Progenitor cell of endocrine pancreas (in vitro differentiated cells): ENCODE measurements around the gene SNX30. TPM values are rescaled to one million over a fixed set of nuclear protein-coding genes. Genes with fewer than 3 reads are reported as not detected.

Experiments used
- DNase-seq: peaks from one replicate; pipeline ENCODE4 v3.0.0; 2021; ENCODE audit warnings: low spot score; ENCODE audit not compliant: unreplicated experiment
- H3K27ac Mint-ChIP-seq: 2 replicates; pipeline ENCODE4 v1.8.0; 2021; ENCODE audit warnings: mild to moderate bottlenecking, moderate library complexity, mixed read lengths
- H3K27me3 Mint-ChIP-seq: 2 replicates; pipeline ENCODE4 v1.8.0; 2021; ENCODE audit warnings: mixed read lengths
- H3K36me3 Mint-ChIP-seq: 2 replicates; pipeline ENCODE4 v1.8.0; 2022; ENCODE audit warnings: mixed read lengths; ENCODE audit not compliant: insufficient read depth
- H3K4me1 Mint-ChIP-seq: 2 replicates; pipeline ENCODE4 v1.8.0; 2021; ENCODE audit warnings: low read depth, mixed read lengths
- H3K4me3 Mint-ChIP-seq: 2 replicates; pipeline ENCODE4 v1.8.0; 2021; ENCODE audit warnings: low read depth, mild to moderate bottlenecking, moderate library complexity, mixed read lengths
- H3K9me3 Mint-ChIP-seq: 2 replicates; pipeline ENCODE4 v1.8.0; 2021; ENCODE audit warnings: low read depth, mixed read lengths
- CTCF ChIP-seq: fragments of 200-600 bp; sonication (generic); IDR thresholded peaks from one replicate; pipeline ENCODE4 v1.5.0; 2021; ENCODE audit warnings: antibody characterized with exemption, mild to moderate bottlenecking; ENCODE audit not compliant: unreplicated experiment
- total RNA-seq: library from RNA; stranded (reverse); gene quantifications from 2 replicates; pipeline ENCODE4 v1.2.1, GENCODE V29; 2021

Gene SNX30
- total RNA-seq, 1 donor from 2014 or later: 13.4 TPM

GRCh38 chr9:112757282-112757883 lies 6.8 kb downstream of the SNX30 start:
- no peak for DNase-seq
- H3K36me3 Mint-ChIP-seq: no peaks in the 10 kb centered on the region
- TF ChIP-seq CTCF: no peak
- peaks cover 16% of the 10 kb centered on the region for H3K4me1 Mint-ChIP-seq
- H3K27me3 Mint-ChIP-seq: no peaks in the 10 kb centered on the region
- no peak overlapping the region for H3K4me3 Mint-ChIP-seq
- H3K27ac Mint-ChIP-seq: peak overlapping the region; percentile 15
- no peaks in the 10 kb centered on the region for H3K9me3 Mint-ChIP-seq

- TF ChIP-seq CTCF: no peak
- Mint-ChIP-seq H3K27me3 (no peaks in the 10 kb centered on the region), H3K4me3 (no peak overlapping the region), H3K27ac (no peak overlapping the region), H3K36me3 (no peaks in the 10 kb centered on the region), H3K4me1 (peaks cover 15% of the 10 kb centered on the region), H3K9me3 (no peaks in the 10 kb centered on the region)
- DNase-seq: no peak
These were observed 7.4 kb downstream of the SNX30 start for GRCh38 chr9:112757940-112758339.

GRCh38 chr9:112760821-112761220 lies 10.3 kb downstream of the SNX30 start:
- Mint-ChIP-seq H3K4me1 (peaks cover 18% of the 10 kb centered on the region), H3K27me3 (no peaks in the 10 kb centered on the region), H3K36me3 (no peaks in the 10 kb centered on the region), H3K27ac (no peak overlapping the region), H3K9me3 (no peaks in the 10 kb centered on the region), H3K4me3 (no peak overlapping the region)
- TF ChIP-seq CTCF: no peak
- DNase-seq: no peak

- no peak overlapping the region for H3K4me3 Mint-ChIP-seq
- peaks cover 2% of the 10 kb centered on the region for H3K36me3 Mint-ChIP-seq
- TF ChIP-seq CTCF: no peak
- H3K27ac Mint-ChIP-seq: no peak overlapping the region
- no peak for DNase-seq
- H3K27me3 Mint-ChIP-seq: no peaks in the 10 kb centered on the region
- H3K4me1 Mint-ChIP-seq: peaks cover 18% of the 10 kb centered on the region
- H3K9me3 Mint-ChIP-seq: peaks cover 7% of the 10 kb centered on the region
These were observed 11.5 kb downstream of the SNX30 start for GRCh38 chr9:112761912-112762655.

GRCh38 chr9:112762726-112763518 lies 12.4 kb downstream of the SNX30 start:
- peaks cover 18% of the 10 kb centered on the region for H3K4me1 Mint-ChIP-seq
- H3K9me3 Mint-ChIP-seq: peaks cover 7% of the 10 kb centered on the region
- no peak overlapping the region for H3K4me3 Mint-ChIP-seq
- H3K27me3 Mint-ChIP-seq: no peaks in the 10 kb centered on the region
- peaks cover 3% of the 10 kb centered on the region for H3K36me3 Mint-ChIP-seq
- no peak for TF ChIP-seq CTCF
- H3K27ac Mint-ChIP-seq: no peak overlapping the region
- DNase-seq: no peak
